Amniotic stem cell (primary cell): Measurements from ENCODE around the gene GJE1.
A peak's percentile ranks its signal among the peaks of the same experiment; 100 is the strongest.
"Not testable (repeated sequence)": the region's sequence is repeated elsewhere in the genome, so short reads cannot be mapped to it uniquely, and the experiment has no call there.

Source experiments
- DNase-seq: peaks from one replicate; lab custom pipeline; 2025; lab: John Stamatoyannopoulos, UW

The GJE1 gene

GRCh38 chr6:142132625-142133024, at the start of gene GJE1:
Gene GJE1, plus strand, starts transcription at chr6:142132925. Its CDS starts 234 bp downstream, at chr6:142133159.
- no peak for DNase-seq

DNA sequence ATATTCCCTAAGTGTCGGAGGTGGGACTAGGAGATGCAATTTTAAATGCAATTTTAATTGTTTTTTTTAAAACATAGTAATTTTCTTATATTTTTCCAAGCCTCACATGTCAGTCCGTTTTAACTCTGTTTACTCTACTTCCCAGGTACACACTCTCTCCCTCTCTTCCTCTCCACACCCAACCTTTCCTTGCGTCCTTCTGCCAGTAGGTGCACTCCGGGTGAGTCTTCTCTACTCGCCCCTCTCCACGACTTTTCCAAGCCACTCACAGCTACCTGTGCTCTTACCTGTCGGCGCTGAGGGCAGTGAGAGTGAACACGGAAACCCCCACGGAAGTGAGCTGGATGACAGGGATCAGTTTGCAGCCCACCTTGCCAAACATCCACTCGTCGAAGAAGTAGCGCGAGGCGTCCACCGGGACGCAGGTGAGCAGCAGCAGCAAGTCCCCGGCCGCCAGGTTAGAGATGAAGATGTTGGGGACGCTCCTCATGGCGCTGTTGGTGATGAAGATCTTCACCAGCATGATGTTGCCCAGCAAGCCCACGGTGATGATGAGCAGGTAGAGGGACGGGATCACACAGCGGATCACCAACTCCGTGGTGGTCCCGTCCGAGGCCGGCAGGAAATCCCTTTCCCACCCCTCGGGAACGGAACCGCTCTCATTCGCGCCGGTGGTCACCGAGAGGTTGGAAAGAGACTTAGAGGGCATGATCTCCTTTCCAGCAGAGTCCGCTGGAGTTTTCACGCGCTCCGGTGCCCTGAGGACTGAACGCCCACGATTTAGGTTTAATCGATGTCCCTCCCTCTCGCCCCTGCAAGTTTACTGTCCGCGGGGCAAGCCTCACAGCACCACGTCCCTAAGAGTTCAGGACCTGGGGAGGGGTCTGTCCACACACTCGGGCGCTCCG, 44.5 kb upstream of the GJE1 start:
- no peak for DNase-seq

- DNase-seq, result no peak
These were observed 43.9 kb upstream of the GJE1 start for GRCh38 chr6:142088858-142089216.

GRCh38 chr6:142104820-142105219, 27.9 kb upstream of the GJE1 start:
- DNase-seq, result not testable (repeated sequence)

GRCh38 chr6:142110820-142111219, 21.9 kb upstream of the GJE1 start:
- DNase-seq, result not testable (repeated sequence)

DNA sequence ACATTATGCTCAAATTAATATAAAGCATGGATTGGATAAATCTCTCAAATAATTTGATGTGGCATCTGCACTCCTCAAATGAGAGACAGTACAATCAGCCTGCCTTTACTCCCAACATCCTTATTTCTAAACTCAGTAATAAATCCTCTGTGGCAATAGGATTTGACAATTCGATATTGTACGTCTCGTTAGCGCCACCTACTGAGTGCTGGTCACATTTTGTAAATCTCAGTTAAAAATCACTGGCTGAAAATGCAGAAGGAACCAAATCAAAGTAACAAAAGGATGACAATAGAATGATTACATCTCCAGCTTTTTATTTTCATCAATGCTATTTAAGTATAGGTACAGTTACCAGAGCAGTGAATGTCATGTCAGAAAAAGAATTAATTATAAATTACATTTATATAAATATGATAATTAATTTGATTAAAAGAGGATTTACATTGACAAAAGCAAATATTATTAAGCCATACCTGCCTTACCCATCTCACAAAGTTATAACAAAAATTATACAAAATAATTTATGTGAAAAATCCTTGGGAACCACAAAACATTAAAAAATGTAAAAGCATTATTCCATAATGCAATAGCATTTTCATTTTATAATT, 20.2 kb upstream of the GJE1 start:
- DNase-seq, result peak; percentile 71

DNA sequence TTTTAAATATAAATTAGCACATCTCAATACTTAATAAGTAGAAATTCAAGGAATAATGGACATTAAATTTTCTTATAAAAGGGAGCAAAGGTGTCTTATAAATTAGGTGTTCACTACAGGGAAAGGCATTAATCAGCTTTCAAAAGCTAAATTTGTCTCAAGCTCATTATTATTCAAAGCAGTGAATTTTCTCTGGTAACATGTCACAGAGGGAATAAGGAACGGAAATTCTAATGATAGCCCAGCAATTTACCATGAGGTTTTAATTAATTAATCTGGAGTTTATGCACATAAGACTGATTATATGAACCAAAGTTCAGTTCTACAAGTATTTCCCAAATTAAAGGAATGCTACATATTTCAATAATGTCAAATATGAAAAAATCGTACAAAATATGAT, 15.4 kb upstream of the GJE1 start:
- DNase-seq, result no peak

GRCh38 chr6:142118328-142118727, 14.4 kb upstream of the GJE1 start:
- DNase-seq, result no peak

DNA sequence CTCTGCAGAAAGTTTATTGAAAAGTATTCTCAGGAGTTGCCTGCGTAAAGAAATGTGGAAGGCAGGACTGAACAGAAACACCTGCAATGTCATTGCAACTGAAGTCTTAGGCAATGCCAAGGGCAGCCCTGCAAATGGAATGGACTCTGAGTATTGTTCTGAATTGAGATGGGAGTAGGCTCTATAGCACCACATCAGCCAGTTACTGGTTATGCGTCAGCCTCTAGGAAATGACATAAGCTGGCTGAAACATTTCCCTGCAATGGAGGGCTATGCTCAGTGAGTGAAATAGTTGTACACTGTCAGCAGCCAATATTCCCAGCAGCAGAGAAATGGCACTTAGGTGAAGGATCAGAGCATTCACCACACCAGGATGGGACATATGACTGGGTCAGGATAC, 13.8 kb upstream of the GJE1 start:
- DNase-seq, result no peak

DNA sequence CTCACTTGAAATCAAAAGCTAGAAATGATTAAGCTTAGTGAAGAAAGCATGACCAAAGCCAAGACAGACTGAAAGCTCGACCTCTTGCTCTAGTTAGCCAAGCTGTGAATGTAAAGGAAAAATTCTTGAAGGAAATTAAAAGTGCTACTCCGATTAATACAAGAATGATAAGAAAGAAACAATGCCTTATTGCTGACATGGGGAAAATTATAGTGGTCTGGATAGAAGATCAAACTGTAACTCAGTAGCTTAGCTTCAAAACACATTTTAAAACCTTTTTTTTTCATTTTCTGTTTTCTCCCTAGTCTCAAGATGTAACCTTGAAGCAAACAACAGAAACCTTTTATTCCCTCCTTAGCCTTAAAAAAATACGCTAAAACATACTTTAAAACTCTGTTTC, 11.4 kb upstream of the GJE1 start:
- no peak for DNase-seq

GRCh38 chr6:142130814-142131213, 1.9 kb upstream of the GJE1 start:
- no peak for DNase-seq

DNA sequence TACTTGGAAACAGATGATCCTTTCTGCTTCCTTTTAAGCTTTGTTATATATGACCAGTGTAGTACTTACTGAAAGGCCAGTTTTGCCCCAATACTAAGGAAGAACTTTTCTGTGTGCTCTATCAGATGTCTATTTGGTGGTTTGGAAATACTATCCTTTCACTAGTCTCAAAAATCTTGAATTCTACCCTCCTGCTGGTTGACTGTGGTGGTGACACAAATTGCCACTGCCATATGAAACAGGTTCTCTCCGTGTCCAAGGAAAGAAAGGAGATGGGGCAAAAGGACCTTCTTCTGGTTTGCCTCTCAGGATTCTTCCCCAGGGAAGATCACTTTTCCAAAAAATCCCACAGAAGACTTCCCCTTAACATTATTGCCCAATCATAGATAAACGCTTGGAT, 6.2 kb downstream of the GJE1 start:
- DNase-seq, result no peak

DNA sequence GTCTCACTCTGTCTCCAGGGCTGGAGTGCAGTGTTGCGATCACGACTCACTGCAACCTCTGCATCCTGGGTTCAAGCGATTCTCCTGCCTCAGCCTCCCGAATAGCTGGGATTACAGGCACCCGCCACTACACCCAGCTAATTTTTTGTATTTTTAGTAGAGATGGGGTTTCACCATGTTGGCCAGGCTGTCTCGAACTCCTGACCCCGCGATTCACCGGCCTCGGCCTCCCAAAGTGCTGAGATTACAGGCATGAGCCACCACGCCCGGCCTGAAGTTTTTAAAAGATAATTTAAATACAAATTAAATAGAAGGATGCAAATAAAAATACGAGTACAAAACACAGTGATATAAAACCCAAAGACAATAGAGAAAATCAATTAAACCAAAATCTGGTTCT, 8.8 kb downstream of the GJE1 start:
- not testable (repeated sequence) for DNase-seq

DNA sequence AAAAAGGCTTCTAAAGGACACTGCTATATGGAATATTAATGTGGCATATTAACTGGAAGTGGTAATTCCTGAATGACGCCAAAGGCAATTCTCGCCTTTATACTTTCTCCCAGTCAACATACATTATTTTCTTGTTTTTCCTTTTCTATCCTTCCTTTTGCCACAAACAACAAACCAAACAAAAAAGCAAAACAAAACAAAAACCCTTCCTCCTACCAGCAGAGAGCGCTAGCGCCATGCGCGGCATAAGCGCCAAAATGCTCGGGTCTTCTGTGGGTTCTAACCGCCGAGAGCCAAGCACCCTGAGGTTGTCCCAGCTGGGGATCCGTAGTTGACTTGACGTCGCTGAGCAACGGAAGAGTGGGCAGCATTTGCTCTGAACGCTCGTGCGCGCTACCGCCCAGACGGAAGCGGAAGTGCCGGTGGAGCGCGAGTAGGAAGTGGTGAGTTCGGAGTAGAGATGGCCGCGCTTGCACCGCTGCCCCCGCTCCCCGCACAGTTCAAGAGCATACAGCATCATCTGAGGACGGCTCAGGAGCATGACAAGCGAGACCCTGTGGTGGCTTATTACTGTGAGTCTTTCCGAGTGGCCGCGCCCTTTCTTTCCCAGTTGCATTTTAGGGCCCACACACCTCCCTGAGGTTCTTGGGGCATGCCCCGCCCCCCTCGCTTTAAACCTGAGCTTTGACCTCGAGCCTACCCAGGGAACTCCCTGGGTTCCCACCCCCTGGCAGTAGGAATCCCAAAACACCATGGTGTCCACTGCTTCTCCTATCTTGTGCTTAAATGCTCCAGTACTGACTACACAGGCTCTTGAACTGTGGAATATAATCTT, 14.3 kb downstream of the GJE1 start, which contains the start of the genes NMBR and VTA1:
TSS of gene NMBR (minus strand) at position 295 of the 835 bp plus-strand sequence. CDS start 58,464 bp downstream, outside the sequence.
TSS of gene VTA1 (plus strand) at position 436 of the 835 bp plus-strand sequence. CDS start at position 461, 25 bp downstream.
- peak; percentile 98 for DNase-seq

DNA sequence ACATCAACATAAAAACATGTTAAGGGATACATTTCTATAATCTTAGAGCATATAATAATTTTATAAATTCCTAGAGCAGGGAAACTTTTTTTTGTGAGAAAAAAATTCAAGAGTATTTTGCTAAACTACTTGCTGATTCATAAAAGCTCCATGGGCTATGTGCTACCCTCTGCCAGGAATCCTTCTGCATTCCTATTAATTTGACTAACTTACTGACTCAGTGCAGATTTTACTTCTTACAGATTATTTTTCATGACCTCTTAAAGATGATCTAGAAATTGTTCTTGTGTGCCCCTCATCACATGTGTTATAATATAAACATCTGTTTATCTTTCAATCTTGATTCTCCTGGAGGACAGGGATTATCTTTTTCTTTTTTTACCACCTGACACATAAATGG, 20.0 kb downstream of the GJE1 start:
- peak; percentile 44 for DNase-seq

GRCh38 chr6:142153196-142153595, 20.5 kb downstream of the GJE1 start:
- no peak for DNase-seq

DNA sequence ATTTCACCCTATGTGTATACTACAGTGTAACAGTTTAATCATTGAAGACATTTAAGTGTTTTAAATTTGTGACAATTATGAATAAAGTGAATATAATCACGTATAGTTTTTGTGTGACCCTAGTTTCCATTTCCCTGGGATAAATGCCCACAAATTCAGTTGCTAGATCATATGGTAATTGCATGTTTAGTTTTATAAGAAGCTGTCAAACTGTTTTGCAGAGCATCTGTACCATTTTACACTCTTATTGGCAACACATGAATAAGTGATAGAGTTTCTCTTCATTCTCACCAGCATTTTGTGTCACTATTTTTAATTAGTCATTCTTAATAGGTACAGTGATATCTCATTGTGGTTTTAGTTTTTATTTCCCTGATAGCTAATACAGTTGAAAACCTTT, 21.6 kb downstream of the GJE1 start:
- DNase-seq, result no peak

GRCh38 chr6:142155091-142155490, 22.4 kb downstream of the GJE1 start:
- no peak for DNase-seq

- no peak for DNase-seq
These were observed 23.4 kb downstream of the GJE1 start for GRCh38 chr6:142155895-142156757.

- not testable (repeated sequence) for DNase-seq
These were observed 24.0 kb downstream of the GJE1 start for GRCh38 chr6:142156758-142157068.

- no peak for DNase-seq
These were observed 30.1 kb downstream of the GJE1 start for GRCh38 chr6:142162780-142163179.

DNA sequence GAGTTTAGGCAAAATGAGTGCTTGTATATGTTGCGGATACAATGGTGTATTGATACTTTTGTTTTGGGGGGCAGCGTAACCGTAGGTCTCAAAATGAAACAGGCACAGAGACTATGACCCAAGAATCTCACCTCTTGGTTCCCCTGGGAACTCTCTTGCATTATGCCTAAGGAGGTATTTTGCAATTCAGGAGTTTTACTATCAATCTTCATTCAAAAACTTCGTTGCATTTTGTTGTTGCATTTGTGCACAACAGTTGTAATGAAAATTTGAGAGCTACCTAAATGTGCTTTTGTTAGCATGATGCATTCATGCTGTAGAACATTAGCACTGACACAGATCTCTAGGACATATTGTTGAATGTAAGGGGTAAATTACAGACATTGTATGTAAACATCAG, 32.5 kb downstream of the GJE1 start:
- no peak for DNase-seq
